A204.1 (cell line): ENCODE data around the gene TPO.
"Not testable (repeated sequence)": the region's sequence is repeated elsewhere in the genome, so short reads cannot be mapped to it uniquely, and the experiment has no call there.

Experiments used
- FAIRE-seq: peaks from 2 replicates; lab custom pipeline; 2012; peaks lifted over from hg19 to GRCh38; lab: Jason Lieb, UNC

TPO gene

GRCh38 chr2:1503471-1504310, 90.4 kb downstream of the TPO start:
- no peak for FAIRE-seq

DNA sequence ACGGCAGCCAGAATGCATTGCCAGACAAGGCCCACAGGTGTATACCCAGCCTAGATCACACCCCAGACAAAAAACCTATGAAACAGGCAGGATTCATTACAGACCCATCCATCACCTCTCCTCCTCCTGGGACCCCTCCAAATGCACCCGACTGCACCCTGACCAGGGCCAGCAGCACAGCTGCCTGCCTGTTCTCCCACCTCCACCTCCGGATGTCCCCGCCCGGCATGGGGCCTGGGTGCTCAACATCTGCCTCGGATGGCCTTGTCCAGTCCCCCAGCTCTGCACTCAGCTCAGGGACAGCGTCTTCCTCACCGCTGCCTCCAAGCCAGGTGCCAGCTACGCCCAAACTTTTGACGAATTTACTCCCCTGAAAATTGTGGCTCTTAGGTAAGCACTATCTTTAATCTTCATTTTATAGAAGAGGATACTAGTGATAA, 91.1 kb downstream of the TPO start:
- no peak for FAIRE-seq

GRCh38 chr2:1505031-1505441, 91.8 kb downstream of the TPO start:
- no peak for FAIRE-seq

GRCh38 chr2:1509271-1510065, 96.2 kb downstream of the TPO start:
- FAIRE-seq, result no peak

- no peak for FAIRE-seq
Measured at GRCh38 chr2:1510176-1510575, 96.9 kb downstream of the TPO start.

GRCh38 chr2:1511455-1511854, 98.2 kb downstream of the TPO start:
- FAIRE-seq, result no peak

GRCh38 chr2:1512321-1513289, 99.3 kb downstream of the TPO start:
- FAIRE-seq, result no peak

GRCh38 chr2:1514391-1515072, 101.3 kb downstream of the TPO start:
- no peak for FAIRE-seq

GRCh38 chr2:1515073-1515430, 101.8 kb downstream of the TPO start:
- FAIRE-seq, result no peak

DNA sequence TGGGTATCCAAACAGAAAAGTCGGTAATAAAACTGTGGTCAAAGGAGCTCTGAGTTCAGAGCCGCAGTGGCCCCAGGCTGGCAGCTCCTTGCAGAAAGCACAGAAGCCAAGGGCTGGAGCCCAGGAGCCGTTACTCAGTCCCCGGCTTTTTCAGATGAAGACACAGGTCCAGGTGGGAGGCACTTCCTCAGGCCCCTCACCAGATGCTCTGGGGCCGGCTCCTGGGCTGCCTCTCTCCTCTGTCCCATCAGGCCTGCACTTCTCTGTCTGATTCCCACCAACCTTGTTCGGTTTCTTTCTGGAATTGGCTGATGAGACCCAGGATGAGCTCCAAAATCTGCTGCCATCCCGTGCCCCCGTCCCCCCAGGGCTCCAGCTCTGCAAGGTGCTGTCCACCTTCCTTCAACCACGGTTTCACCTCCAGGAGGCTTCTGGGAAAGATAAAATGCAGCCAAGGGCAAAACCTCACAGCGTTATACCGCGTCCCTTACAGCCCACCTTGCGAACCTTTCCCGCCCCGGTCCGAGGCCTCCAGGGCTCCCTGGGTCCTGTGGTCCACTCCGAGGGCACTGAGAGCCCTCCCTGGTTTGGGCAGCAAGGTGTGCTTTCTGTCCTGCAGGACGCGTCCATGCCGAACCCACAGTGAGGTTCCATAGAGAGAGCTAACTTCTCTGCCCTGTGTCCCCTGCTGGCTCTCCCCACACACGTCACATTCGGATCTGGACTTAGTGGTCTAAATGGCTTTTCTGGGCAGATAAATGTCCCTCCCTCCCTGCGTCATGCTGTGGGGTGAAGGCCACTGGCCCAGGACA, 102.9 kb downstream of the TPO start:
- FAIRE-seq, result no peak

- FAIRE-seq, result no peak
Measured at GRCh38 chr2:1516798-1517060, 103.5 kb downstream of the TPO start.

DNA sequence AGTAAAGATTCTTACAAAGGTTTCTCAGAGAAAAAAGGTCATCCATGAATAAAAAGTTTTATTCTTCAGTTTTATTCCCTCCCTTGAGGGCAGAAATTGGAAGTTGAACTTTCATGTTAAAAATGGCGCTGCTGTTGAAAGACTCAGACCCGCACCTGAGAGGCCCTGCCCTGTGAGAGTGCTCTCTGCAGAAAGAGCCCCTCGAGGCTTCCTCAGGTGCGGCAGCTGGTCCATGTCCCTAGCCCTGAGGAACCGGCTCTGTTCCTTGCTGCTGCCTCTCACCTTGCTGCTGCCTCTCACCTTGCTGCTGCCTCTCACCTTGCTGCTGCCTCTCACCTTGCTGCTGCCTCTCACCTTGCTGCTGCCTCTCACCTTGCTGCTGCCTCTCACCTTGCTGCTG, 104.0 kb downstream of the TPO start:
- not testable (repeated sequence) for FAIRE-seq

DNA sequence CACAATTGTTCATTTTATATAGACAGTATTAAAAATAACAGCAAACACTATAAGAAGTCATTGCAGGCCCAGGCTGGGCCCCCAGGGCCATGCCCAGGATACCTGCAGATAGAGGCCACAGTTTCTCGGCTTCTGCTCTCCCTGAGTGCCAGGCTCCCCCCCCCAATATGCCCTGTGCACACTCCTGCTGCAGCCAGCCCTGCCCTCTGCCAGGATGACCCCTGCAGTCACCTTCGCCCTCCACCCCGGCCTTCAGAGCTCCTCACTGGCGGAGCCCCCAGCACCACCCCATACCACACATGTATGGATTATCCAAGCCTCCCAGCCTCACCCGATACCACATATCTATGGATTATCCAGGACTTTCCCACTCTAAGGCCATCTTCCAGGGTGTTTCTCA, 104.5 kb downstream of the TPO start:
- FAIRE-seq, result no peak

DNA sequence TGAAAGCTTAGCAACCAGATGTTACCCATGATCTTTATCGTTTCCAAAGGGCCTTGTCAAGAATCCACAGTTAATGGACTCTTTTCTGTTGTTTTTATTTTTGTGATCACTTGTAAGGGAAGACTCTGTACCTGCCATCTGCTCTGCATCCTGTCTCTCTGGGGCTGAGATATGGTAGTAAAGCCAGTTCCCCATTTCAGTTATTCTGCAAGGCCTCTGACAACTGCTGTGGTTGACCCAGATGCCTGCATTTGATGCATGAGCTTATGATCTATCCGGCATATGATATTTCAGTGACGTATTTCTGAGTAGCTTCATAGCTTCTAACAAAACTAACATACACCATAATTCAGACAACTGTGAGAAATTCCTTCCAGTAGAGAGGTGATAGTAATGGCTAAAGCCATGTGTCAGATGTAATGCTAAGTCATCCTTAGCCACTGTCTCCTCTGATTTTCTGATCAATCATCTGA, 105.1 kb downstream of the TPO start:
- FAIRE-seq, result no peak

- no peak for FAIRE-seq
Measured at GRCh38 chr2:1518867-1519530, 105.7 kb downstream of the TPO start.

GRCh38 chr2:1521191-1521877, 108.1 kb downstream of the TPO start:
- no peak for FAIRE-seq

DNA sequence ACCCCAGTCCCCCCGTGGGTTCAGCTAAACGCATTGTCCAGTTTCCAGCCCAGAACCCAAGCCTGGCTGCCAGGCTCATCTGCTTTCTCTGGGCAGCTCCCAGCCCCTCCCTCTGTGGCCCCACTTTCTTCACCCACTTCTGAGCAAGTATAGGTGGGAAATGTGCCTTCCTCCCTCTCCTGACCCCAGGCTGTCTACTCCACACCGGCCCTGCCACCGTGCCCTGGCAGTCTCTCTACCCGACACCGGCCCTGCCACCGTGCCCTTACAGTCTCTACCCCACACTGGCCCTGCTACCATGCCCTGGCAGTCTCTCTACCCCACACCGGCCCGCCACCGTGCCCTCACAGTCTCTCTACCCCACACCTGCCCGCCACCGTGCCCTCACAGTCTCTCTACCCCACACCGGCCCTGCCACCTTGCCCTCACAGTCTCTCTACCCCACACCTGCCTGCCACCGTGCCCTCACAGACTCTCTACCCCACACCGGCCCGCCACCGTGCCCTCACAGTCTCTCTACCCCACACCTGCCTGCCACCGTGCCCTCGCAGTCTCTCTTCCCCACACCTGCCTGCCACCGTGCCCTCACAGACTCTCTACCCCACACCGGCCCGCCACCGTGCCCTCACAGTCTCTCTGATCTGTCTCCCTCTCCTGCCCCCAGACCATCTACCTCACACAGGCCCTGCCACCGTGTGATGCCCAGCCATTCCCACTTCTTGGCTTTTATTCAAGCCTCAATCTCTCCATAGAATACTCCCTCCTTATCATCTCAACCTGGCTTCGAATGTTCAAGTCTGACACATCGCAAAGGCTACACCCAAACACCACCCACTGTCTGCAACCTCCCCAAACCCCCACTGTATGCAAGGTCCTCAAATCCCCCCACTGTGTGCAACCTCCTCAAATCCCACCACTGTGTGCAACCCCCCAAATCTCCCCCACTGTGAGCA, 108.9 kb downstream of the TPO start:
- FAIRE-seq, result no peak

DNA sequence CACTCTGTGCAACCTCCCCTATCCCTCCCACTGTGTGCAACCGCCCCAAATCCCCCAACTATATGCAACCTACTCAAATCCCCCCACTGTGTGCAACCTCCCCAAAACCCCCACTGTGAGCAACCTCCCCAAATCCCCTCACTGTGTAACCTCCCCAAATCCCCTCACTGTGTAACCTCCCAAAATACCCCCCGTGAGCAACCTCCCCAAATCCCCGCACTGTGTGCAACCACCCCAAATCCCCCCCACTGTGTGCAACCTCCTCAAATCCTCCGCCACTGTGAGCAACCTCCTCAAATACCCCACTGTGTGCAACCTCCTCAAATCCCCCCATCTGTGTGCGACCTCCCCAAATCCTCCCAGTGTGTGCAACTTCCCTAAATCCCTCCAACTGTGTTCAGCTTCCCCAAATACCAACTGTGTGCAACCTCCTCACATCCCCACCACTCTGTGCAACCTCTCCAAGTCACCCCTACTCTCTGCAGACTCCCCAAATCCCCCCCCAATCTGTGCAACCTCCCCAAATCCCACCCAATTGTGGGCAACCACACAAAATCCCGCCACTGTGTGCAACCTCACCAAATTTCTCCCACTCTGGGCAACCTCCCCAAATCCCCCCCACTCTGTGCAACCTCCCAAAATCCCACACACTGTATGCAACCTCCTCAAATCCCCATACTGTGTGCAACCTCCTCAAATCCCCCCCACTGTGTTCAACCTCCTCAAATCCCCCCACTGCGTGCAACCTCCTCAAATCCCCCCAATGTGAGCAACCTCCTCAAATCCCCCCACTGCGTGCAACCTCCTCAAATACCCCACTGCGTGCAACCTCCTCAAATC, 114.1 kb downstream of the TPO start:
- FAIRE-seq, result no peak
